Lung (tissue), 12 donors: ENCODE results near the gene CDHR1. TPM values are rescaled to one million over a fixed set of nuclear protein-coding genes. Genes with fewer than 3 reads are reported as not detected.

ENCODE experiments used
- ATAC-seq: fragments of 200-7000 bp; cut with Tn5 transposase; one replicate; pipeline ENCODE4 v1.9.1; 2020; ENCODE audit warnings: moderate number of reproducible peaks; ENCODE audit not compliant: insufficient read depth, low FRiP score
- DNase-seq, 3 donors: peaks; one replicate each; pipeline ENCODE4 v3.0.0-alpha.2; 2013 to 2017
- H3K27ac ChIP-seq, 2 donors: one replicate each; pipeline ENCODE4 v1.5.1; 2013; ENCODE audit warnings: mild to moderate bottlenecking in 2 of 2, moderate library complexity in 2 of 2, control low read depth in 1 of 2, inconsistent platforms in 1 of 2, low read depth in 1 of 2, low read length in 1 of 2
- H3K27me3 ChIP-seq, 3 donors: one replicate each; pipeline ENCODE4 v1.5.1; 2013; ENCODE audit warnings: low read length in 2 of 3; ENCODE audit not compliant: control insufficient read depth in 3 of 3, insufficient read depth in 3 of 3
- H3K36me3 ChIP-seq, 4 donors: one replicate each; pipeline ENCODE4 v1.5.1; 2013; ENCODE audit warnings: low read length in 4 of 4, mild to moderate bottlenecking in 1 of 4, moderate library complexity in 1 of 4; ENCODE audit not compliant: control insufficient read depth in 4 of 4, insufficient read depth in 4 of 4
- H3K4me1 ChIP-seq, 5 donors: one replicate each; pipeline ENCODE4 v1.5.1; 2013; ENCODE audit warnings: low read length in 5 of 5, mild to moderate bottlenecking in 2 of 5, moderate library complexity in 1 of 5; ENCODE audit not compliant: control insufficient read depth in 5 of 5, insufficient read depth in 5 of 5
- H3K4me3 ChIP-seq: one replicate; pipeline ENCODE4 v1.5.1; 2013; ENCODE audit warnings: mild to moderate bottlenecking, control low read depth, moderate library complexity
- H3K9ac ChIP-seq, 2 donors: one replicate each; pipeline ENCODE4 v1.5.1; 2013; ENCODE audit warnings: low read length in 2 of 2, control low read depth in 1 of 2; ENCODE audit not compliant: insufficient read depth in 1 of 2
- H3K9me3 ChIP-seq, 4 donors: one replicate each; pipeline ENCODE4 v1.5.1; 2013; ENCODE audit warnings: low read length in 3 of 4, mild to moderate bottlenecking in 1 of 4, moderate library complexity in 1 of 4; ENCODE audit not compliant: control insufficient read depth in 4 of 4, insufficient read depth in 3 of 4
- WGBS, 2 donors: extraction: QIAGEN DNeasy Blood & Tissue Kit; methylation state at CpG; one replicate each; pipeline ENCODE4 v1.1.7; 2013; 5-methylcytosine and 5-hydroxymethylcytosine counted together
- polyA plus RNA-seq, 2 donors: library from polyadenylated mRNA; stranded (reverse); fragments of 200-250 nt; gene quantifications; one replicate each; pipeline ENCODE4 v1.2.1, GENCODE V29; 2013
- total RNA-seq, 2 donors: library from RNA; depleted of rRNA in 1 of 2; stranded (reverse); fragments of >200 nt in 1 of 2; gene quantifications; one replicate each; pipeline ENCODE4 v1.2.1, GENCODE V29; 2014 to 2021
- TF ChIP-seq, protein P1 (sequence below): IDR thresholded peaks from 2 replicates; pipeline ENCODE4 v1.5.1; 2012; ENCODE audit warnings: mild to moderate bottlenecking; ENCODE audit errors: control extremely low read depth, extremely low read depth
- donor health status: control.
- donor health status: control.
- donor health status: Bipolar disorder and iron deficiency.
- donor health status: healthy.
- donor health status: DM: yes; HTN: yes; CAD: no.

Gene CDHR1
- total and polyA plus RNA-seq, 4 donors, result 0.10 to 0.49 (median 0.32) TPM

DNA sequence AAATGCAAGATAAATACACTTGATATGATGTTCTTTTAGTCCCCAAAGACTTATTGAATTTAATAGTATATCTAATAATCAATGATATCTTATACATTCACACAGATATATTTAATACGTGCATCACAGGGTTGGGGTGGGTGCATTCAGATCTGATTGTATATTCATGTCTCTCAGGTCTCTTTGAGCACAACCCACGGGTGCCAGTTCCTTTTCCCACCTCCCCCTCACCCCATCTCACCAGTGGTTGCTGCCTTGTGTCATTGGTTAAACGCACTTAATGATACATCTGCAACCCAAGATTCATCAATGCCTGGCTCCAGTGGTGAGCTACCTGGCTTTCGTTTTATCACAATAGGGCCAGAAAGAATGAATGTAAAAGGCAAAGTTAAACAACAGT lies 40.8 kb downstream of the CDHR1 start:
- TF ChIP-seq, protein P1, sequence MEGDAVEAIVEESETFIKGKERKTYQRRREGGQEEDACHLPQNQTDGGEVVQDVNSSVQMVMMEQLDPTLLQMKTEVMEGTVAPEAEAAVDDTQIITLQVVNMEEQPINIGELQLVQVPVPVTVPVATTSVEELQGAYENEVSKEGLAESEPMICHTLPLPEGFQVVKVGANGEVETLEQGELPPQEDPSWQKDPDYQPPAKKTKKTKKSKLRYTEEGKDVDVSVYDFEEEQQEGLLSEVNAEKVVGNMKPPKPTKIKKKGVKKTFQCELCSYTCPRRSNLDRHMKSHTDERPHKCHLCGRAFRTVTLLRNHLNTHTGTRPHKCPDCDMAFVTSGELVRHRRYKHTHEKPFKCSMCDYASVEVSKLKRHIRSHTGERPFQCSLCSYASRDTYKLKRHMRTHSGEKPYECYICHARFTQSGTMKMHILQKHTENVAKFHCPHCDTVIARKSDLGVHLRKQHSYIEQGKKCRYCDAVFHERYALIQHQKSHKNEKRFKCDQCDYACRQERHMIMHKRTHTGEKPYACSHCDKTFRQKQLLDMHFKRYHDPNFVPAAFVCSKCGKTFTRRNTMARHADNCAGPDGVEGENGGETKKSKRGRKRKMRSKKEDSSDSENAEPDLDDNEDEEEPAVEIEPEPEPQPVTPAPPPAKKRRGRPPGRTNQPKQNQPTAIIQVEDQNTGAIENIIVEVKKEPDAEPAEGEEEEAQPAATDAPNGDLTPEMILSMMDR, result no peak
- peaks cover 0 to 6% (median 0%) of the 10 kb centered on the region in 4 donors for H3K9me3 ChIP-seq
- ATAC-seq, result no peak
- 79 to 80% methylated on average over 4 of the region's 4 CpGs for WGBS, 2 donors
- H3K9ac ChIP-seq, result no peak overlapping the region
- no peak overlapping the region for H3K4me3 ChIP-seq
- DNase-seq, result no peak
- H3K36me3 ChIP-seq, result no peaks in the 10 kb centered on the region
- H3K27me3 ChIP-seq, result peaks cover 0 to 3% (median 0%) of the 10 kb centered on the region in 3 donors
- no peak overlapping the region for H3K27ac ChIP-seq
- H3K4me1 ChIP-seq, result no peaks in the 10 kb centered on the region

DNA sequence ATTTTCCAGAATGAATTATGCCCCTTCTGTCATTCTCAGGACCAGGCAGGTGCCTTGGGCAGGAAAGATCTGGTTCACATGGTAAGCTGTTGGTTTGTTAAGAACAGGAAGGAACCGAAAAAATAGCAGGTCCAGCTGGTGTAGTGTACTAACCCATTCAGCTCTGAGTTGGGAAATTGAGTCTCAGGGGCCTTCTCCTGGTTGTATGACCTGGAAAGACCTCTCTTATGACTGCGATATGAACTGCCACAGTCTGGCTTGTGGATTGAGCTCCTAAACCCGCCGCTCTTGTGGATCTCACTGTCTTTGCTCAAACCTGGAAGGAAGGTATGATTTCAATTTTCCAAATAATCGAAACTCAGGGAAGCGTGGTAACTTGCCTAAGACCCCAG lies 42.5 kb downstream of the CDHR1 start:
- TF ChIP-seq, protein P1, result no peak
- DNase-seq, result no peak
- H3K9me3 ChIP-seq, result peaks cover 0 to 6% (median 0%) of the 10 kb centered on the region in 4 donors
- H3K9ac ChIP-seq, result no peak overlapping the region
- no peaks in the 10 kb centered on the region for H3K4me1 ChIP-seq
- no peaks in the 10 kb centered on the region for H3K36me3 ChIP-seq
- ATAC-seq, result no peak
- H3K4me3 ChIP-seq, result no peak overlapping the region
- H3K27ac ChIP-seq, result no peak overlapping the region
- 84 to 86% methylated on average over 6 of the region's 6 CpGs for whole genome bisulfite sequencing, 2 donors
- peaks cover 0 to 3% (median 0%) of the 10 kb centered on the region in 3 donors for H3K27me3 ChIP-seq

DNA sequence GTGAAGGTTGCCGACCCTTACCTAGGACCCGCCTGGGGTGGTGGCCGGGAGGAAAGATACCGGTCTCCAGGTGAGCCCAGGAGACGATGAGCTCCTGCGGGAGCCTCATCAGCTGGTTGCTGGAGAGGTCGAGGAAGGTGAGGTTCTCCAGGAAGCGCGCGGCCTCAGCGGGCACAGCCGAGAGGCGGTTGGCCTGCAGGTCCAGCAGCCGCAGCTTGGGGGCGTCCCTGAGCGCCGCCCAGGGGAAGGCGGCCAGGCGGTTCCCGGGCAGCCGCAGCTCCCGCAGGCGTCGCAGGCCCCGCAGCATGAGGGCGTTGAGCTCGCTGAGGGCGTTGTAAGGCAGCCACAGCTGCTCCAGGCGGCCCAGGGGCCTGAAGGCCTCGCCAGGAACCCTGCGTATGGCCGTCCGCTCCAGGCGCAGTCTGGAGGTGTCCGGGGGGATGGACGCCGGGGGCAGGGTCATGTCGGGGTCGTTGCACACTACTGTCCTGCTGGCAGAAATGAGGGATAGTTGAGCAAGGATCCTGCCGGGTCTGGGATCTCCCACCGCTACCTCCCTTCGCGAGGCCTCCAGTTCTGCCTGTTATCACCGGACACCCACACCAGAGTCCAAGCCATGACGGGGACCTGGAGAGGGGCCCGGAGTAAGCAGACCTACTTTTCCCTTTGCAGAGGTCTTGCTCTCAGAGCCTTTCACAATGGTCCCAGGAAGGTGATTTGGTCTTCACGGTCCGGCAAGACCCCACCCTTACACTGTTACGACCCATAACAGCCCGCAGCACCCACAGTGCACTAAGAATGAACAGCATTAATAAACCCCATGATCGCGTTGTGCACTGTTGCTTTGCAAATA lies 43.1 kb downstream of the CDHR1 start:
- 50 to 53% methylated on average over 48 to 52 of the region's 52 CpGs for WGBS, 2 donors
- H3K4me1 ChIP-seq, result no peaks in the 10 kb centered on the region
- TF ChIP-seq, protein P1, result no peak
- no peak overlapping the region for H3K9ac ChIP-seq
- no peak for DNase-seq
- peaks cover 0 to 3% (median 0%) of the 10 kb centered on the region in 3 donors for H3K27me3 ChIP-seq
- peaks cover 0 to 6% (median 0%) of the 10 kb centered on the region in 4 donors for H3K9me3 ChIP-seq
- no peak for ATAC-seq
- H3K36me3 ChIP-seq, result no peaks in the 10 kb centered on the region
- H3K4me3 ChIP-seq, result no peak overlapping the region
- H3K27ac ChIP-seq, result no peak overlapping the region
